ENCODE data around the gene ACSL1. TPM values are rescaled to one million over a fixed set of nuclear protein-coding genes. Genes with fewer than 3 reads are reported as not detected.

Gene ACSL1
- total RNA-seq, 1 donor: 57.5 TPM

DNA sequence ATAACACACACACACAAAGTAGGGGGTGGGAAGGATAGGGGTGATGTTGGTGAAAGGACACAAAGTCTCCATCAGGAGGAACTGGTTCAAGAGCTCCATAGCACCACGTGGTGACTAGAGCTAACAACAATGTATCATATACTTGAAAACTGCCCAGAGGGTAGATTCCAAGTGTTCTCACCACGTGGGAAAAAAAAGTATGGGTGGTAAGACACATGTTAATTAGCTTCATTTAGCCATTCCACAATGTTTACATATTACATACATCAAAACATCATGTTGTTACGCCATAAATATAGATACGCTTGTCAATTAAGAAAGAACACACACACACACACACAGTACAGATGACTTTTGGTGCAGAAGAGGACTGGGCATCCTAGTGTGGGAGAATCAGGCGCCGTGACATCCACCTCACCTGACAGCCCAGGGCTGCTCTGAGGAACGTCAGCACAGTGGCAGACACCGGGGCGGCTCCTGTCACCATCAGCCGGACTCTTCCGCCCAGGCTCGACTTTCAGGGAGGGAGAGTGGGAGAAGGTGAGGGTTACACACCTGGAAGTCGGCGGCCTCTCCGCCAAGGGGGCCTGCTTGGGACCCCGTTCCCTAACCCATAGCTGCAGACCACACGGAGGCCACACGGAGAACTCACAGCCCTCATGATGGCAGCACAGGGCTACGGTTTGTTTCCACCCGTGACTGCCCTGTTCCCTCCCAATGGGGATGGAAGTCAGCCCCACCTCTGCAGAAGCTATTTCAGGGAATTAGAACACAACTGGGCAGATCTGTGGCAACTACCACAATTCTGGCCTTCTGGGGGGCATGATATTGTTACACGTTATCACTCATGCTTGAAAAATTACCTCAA lies 60.1 kb downstream of the ACSL1 start:
- no peak overlapping the region for H3K27ac ChIP-seq (ENCODE audit: low read depth, low read length)
- no peaks in the 10 kb centered on the region for H3K79me2 ChIP-seq (ENCODE audit: insufficient read depth, low read length)
- no peak overlapping the region for H2AFZ ChIP-seq (ENCODE audit: low read length)
- H3K4me3 ChIP-seq (ENCODE audit: insufficient read depth, low read length): no peak overlapping the region
- H3K27me3 ChIP-seq (ENCODE audit: insufficient read depth, low read length): no peaks in the 10 kb centered on the region
- no peak overlapping the region for H3K4me2 ChIP-seq (ENCODE audit: insufficient read depth, low read length)
- DNase-seq (ENCODE audit: insufficient read length, low spot score, missing footprints): no peak
- H3K9me3 ChIP-seq (ENCODE audit: low read depth, low read length): no peaks in the 10 kb centered on the region
- H4K20me1 ChIP-seq (ENCODE audit: insufficient read depth, low read length): no peaks in the 10 kb centered on the region
- H3K4me1 ChIP-seq (ENCODE audit: insufficient read depth, low read length): no peaks in the 10 kb centered on the region
- TF ChIP-seq, protein P1, sequence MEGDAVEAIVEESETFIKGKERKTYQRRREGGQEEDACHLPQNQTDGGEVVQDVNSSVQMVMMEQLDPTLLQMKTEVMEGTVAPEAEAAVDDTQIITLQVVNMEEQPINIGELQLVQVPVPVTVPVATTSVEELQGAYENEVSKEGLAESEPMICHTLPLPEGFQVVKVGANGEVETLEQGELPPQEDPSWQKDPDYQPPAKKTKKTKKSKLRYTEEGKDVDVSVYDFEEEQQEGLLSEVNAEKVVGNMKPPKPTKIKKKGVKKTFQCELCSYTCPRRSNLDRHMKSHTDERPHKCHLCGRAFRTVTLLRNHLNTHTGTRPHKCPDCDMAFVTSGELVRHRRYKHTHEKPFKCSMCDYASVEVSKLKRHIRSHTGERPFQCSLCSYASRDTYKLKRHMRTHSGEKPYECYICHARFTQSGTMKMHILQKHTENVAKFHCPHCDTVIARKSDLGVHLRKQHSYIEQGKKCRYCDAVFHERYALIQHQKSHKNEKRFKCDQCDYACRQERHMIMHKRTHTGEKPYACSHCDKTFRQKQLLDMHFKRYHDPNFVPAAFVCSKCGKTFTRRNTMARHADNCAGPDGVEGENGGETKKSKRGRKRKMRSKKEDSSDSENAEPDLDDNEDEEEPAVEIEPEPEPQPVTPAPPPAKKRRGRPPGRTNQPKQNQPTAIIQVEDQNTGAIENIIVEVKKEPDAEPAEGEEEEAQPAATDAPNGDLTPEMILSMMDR (IDR thresholded peaks at IDR 0.05; ENCODE audit: extremely low read depth, low read depth, low read length): no peak
- H3K36me3 ChIP-seq (ENCODE audit: insufficient read depth, low read length): peaks cover 20% of the 10 kb centered on the region

DNA sequence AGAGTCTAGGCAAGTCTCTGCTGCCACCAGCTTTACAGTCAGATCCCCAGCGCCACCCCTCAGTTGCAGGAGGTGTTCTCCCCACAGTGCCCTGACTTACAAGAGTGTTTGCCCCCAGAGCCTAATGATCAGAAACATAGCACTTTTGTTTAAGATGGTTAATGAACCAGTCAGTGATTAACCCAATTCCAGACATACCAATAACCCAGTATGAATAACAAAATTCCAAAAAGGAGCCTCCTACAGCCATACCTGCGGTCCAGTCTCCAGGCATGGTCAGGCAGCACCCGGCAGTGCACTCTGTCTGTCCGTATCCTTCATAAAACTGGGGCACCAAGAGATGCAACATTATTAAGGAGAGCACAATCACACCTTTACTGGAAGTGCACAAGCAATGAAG lies 61.2 kb downstream of the ACSL1 start:
- H3K4me1 ChIP-seq (ENCODE audit: insufficient read depth, low read length): no peaks in the 10 kb centered on the region
- H3K36me3 ChIP-seq (ENCODE audit: insufficient read depth, low read length): peaks cover 20% of the 10 kb centered on the region
- no peak overlapping the region for H3K4me2 ChIP-seq (ENCODE audit: insufficient read depth, low read length)
- no peaks in the 10 kb centered on the region for H3K79me2 ChIP-seq (ENCODE audit: insufficient read depth, low read length)
- TF ChIP-seq, protein P1 (IDR thresholded peaks at IDR 0.05; ENCODE audit: extremely low read depth, low read depth, low read length): no peak
- H2AFZ ChIP-seq (ENCODE audit: low read length): no peak overlapping the region
- H3K27ac ChIP-seq (ENCODE audit: low read depth, low read length): no peak overlapping the region
- H4K20me1 ChIP-seq (ENCODE audit: insufficient read depth, low read length): no peaks in the 10 kb centered on the region
- H3K27me3 ChIP-seq (ENCODE audit: insufficient read depth, low read length): no peaks in the 10 kb centered on the region
- no peak for DNase-seq (ENCODE audit: insufficient read length, low spot score, missing footprints)
- no peak overlapping the region for H3K4me3 ChIP-seq (ENCODE audit: insufficient read depth, low read length)
- no peaks in the 10 kb centered on the region for H3K9me3 ChIP-seq (ENCODE audit: low read depth, low read length)

DNA sequence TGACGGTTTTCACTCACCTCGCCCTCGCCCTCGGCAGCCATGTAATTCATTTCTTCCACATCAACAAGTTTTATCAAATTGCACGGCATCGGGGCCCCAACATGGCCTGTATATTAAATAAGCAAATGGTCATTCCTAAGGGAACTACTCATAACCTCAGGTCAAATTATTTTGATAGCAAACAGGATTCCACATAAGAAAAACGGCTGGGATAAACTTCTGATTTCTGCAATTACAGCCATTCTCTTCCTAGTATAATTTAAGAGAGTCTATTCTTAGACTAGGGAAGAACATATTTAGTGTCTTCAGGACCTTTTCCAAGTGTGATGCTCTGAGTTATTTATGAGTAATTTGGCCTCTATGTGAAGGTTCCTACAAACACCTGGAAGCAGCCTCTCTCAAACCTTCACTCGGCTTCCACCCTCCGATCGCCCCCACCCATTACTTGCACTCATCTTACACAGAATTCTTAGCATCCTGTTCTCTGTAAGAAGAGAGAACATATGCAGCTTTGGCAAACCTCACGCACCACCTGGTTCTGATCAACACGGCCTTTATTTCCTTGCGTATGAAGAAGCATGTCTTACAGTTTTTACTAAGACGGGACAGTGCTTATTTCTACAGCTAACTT lies 62.5 kb downstream of the ACSL1 start:
- TF ChIP-seq, protein P1 (IDR thresholded peaks at IDR 0.05; ENCODE audit: extremely low read depth, low read depth, low read length): no peak
- H3K36me3 ChIP-seq (ENCODE audit: insufficient read depth, low read length): peaks cover 20% of the 10 kb centered on the region
- H3K9me3 ChIP-seq (ENCODE audit: low read depth, low read length): no peaks in the 10 kb centered on the region
- no peaks in the 10 kb centered on the region for H3K27me3 ChIP-seq (ENCODE audit: insufficient read depth, low read length)
- no peak overlapping the region for H3K27ac ChIP-seq (ENCODE audit: low read depth, low read length)
- H4K20me1 ChIP-seq (ENCODE audit: insufficient read depth, low read length): no peaks in the 10 kb centered on the region
- H3K4me2 ChIP-seq (ENCODE audit: insufficient read depth, low read length): no peak overlapping the region
- H3K79me2 ChIP-seq (ENCODE audit: insufficient read depth, low read length): no peaks in the 10 kb centered on the region
- H2AFZ ChIP-seq (ENCODE audit: low read length): no peak overlapping the region
- no peaks in the 10 kb centered on the region for H3K4me1 ChIP-seq (ENCODE audit: insufficient read depth, low read length)
- DNase-seq (ENCODE audit: insufficient read length, low spot score, missing footprints): no peak
- no peak overlapping the region for H3K4me3 ChIP-seq (ENCODE audit: insufficient read depth, low read length)

DNA sequence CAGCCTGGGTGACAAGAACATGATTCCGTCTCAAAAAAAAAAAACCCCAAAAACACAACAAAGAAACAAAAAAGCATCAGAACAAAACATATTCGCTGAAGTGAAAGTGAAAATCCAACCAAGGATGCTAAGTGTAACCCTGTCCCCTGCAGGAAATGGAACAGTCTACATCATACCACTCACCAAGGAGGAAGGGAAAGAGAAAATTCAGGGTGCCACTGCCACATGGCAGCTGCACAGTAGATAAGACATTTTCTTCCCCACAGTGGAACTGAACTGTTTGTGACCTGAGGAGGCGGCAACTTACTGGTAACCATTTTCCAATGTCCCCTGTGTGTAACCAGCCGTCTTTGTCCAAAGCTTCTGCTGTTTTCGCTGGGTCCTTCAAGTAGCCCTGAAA lies 63.7 kb downstream of the ACSL1 start:
- Histone ChIP-seq H3K4me1 (ENCODE audit: insufficient read depth, low read length) (peaks cover 5% of the 10 kb centered on the region), H4K20me1 (ENCODE audit: insufficient read depth, low read length) (no peaks in the 10 kb centered on the region), H2AFZ (ENCODE audit: low read length) (no peak overlapping the region), H3K9me3 (ENCODE audit: low read depth, low read length) (no peaks in the 10 kb centered on the region), H3K36me3 (ENCODE audit: insufficient read depth, low read length) (peaks cover 17% of the 10 kb centered on the region), H3K79me2 (ENCODE audit: insufficient read depth, low read length) (no peaks in the 10 kb centered on the region), H3K27ac (ENCODE audit: low read depth, low read length) (no peak overlapping the region), H3K4me2 (ENCODE audit: insufficient read depth, low read length) (no peak overlapping the region), H3K4me3 (ENCODE audit: insufficient read depth, low read length) (no peak overlapping the region), H3K27me3 (ENCODE audit: insufficient read depth, low read length) (no peaks in the 10 kb centered on the region)
- no peak for DNase-seq (ENCODE audit: insufficient read length, low spot score, missing footprints)
- TF ChIP-seq, protein P1 (IDR thresholded peaks at IDR 0.05; ENCODE audit: extremely low read depth, low read depth, low read length): no peak
